NOMO-1 treated with dmso at 0.1 percent for 144 hours (cell line): ENCODE results near the gene EEFSEC.

Experiments used
- DNase-seq: peaks from one replicate; lab custom pipeline; 2025; ENCODE audit not compliant: unreplicated experiment; lab: John Stamatoyannopoulos, UW

Gene EEFSEC

DNA sequence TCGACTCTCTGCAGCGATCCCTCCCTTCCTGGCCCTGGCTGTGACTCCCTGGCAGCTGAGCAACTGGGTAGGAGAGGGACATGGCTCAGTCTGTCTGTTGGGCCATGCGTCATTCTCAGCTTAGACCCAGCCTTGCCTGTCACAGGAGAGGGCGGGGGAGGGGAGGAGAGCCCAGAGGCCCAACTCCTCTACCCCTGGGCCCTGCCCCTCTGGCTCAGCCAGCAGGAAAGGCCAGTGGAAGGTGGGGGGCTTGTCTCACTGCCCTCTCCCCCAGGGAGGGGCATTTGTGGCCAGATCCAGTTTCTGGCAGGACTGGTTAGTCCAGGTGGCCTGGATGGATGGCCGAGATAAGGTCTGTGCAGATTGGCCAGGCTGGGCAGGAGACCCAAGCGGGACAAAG lies 281.8 kb downstream of the EEFSEC start:
- no peak for DNase-seq

GRCh38 chr3:128435561-128435960 lies 282.3 kb downstream of the EEFSEC start:
- DNase-seq, result no peak

- DNase-seq, result no peak
Observed at GRCh38 chr3:128436214-128436613, 282.9 kb downstream of the EEFSEC start.

- DNase-seq, result no peak
Observed at GRCh38 chr3:128438488-128439072, 285.3 kb downstream of the EEFSEC start.

DNA sequence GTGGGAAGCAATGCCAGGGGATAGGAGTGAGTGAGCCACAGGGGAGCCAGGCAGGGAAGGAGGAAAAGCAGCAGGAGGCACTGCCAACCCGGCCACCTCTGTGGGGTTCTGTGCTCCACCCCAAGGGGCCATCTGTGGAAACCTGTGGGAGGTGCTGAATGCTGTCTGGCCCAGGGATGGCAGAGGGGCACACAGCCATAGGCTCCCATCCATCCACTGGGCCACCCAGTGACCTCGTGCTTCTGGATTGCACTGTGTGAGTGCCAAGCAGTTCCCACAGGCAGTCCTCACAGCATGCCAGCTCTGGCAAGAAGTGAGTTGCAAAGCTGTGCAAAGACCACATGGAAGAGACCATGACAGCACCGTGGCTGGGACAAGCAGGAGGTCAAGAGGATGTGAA lies 285.9 kb downstream of the EEFSEC start:
- no peak for DNase-seq

- no peak for DNase-seq
Observed at GRCh38 chr3:128442070-128442469, 288.8 kb downstream of the EEFSEC start.

DNA sequence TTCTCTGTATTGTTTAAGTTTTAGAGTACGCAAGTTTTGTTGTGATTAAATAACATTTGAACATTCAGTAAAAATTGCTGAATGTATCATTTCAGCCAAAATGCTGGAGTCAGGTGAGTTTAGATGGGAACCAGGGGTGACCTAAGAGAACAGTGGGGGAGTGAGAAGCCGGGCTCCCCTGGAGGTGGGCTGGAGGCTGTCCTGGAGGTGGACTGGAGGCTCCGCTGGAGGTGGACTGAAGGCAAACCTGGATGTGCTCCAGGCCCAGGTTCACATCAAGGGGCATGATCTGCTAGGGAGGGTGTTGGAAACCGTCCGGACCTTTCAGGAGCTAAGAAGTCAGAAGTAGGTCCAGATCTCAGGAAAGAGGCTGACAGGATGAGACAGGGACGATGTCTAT lies 289.7 kb downstream of the EEFSEC start:
- no peak for DNase-seq

GRCh38 chr3:128443771-128444170 lies 290.5 kb downstream of the EEFSEC start:
- DNase-seq, result no peak

- no peak for DNase-seq
Observed at GRCh38 chr3:128445357-128445756, 292.1 kb downstream of the EEFSEC start.

GRCh38 chr3:128446821-128447220 lies 293.5 kb downstream of the EEFSEC start:
- no peak for DNase-seq

DNA sequence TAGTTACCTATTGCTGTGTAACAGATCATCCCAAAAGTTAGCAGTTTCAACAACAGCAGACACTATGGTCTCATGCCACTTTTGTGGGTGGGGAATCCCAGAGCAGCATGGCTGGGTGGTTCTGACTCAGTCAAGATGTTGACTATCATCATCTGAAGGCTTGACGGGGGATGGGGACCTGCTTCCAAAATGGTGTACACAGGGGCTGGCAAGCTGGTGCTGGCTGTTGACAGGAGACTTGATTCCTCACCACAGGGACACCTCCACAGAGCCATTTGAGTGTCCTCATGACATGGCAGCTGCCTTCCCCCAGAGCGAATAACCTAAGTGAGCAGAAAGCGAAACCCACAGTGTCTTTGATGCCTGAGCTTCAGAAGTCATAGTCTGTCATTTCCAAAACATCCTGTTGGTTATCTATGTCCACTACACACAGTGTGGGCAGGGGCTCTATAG lies 294.3 kb downstream of the EEFSEC start:
- DNase-seq, result no peak

DNA sequence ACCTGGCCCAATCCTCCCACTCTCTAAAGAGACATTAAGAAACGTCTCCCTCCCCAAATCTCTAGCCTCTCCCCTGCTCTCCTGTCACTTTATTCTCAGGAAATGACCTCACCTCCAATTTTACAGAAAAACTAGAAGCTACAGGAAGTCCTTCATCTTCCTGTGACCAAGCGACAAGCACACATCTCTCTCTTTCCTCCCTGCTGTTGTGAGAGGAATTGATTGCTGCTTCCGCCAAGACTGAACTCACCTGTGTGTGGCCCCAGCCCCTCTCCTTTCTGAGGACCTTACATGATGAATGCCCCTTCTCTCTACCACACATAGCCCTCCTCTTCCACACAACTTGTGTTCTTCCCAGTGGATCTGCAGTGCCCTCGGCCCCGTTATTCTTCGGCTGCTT lies 295.2 kb downstream of the EEFSEC start:
- no peak for DNase-seq

GRCh38 chr3:128449111-128449638 lies 295.9 kb downstream of the EEFSEC start:
- no peak for DNase-seq

- no peak for DNase-seq
Observed at GRCh38 chr3:128452120-128452519, 298.8 kb downstream of the EEFSEC start.

DNA sequence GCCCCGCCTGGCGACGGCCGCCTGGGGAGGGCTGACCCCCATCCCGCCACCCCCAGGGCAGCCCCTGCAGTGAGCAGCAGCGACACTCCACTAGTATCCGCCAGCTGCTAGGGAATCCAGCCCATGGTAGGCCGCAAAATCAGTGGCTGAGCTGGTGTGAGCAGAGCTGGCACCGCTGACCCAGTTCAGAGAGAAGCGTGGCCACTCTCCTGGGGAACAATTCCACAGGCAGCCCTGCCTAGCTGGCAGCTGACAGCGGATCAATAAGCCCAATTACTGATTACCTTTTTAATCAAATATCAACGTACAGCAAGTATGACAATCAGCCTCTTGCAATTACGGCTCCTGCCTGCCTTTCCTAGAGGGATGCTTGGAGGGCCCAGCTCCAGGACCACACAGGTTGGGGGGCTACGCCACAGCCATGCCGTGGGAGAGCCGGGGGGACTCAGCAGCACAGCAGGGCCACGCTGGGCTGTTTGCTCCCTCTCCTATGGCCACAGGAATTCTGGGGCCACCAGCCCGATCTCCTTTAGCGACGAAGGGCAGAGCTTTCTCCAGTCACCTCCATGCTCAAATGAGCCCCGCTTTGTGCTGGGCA lies 299.5 kb downstream of the EEFSEC start:
- no peak for DNase-seq

- DNase-seq, result no peak
Observed at GRCh38 chr3:128453501-128454309, 300.4 kb downstream of the EEFSEC start.

DNA sequence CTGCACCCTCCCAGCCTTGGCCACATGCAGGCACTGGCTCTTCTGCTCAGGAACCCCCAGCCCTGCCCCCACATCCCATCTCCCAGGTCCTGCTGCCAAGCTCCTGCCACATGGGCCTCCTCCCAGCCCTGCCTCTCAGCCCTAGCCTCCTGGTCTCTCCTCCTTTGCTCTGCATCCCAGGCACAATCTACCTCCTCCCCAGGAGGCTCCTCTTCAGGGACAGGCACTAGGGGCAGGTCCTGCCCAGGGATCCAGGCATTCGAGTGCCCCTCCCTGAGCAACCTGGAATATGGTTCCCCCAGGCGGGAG lies 301.0 kb downstream of the EEFSEC start:
- DNase-seq, result no peak

DNA sequence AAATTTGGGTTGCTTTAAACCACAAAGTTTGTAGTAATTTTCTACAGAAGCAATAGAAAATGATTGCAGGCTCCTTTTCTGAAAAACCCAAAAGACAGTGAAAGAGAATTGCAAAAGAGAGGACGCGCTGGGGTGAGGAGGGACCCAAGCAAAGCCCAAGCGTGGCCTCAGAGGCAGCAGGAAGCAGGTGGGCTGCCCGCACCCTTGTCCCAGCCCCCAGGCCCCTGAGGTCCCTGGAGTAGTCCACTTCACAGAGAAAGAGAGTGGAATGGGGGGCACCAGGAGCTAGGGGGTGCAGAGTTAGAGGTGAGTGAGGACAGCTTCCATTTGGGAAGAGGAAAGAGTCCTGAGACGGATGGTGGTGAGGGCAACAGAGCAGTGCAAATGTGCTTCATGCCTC lies 301.8 kb downstream of the EEFSEC start:
- no peak for DNase-seq

GRCh38 chr3:128455786-128456748 lies 302.8 kb downstream of the EEFSEC start:
- DNase-seq, result no peak

DNA sequence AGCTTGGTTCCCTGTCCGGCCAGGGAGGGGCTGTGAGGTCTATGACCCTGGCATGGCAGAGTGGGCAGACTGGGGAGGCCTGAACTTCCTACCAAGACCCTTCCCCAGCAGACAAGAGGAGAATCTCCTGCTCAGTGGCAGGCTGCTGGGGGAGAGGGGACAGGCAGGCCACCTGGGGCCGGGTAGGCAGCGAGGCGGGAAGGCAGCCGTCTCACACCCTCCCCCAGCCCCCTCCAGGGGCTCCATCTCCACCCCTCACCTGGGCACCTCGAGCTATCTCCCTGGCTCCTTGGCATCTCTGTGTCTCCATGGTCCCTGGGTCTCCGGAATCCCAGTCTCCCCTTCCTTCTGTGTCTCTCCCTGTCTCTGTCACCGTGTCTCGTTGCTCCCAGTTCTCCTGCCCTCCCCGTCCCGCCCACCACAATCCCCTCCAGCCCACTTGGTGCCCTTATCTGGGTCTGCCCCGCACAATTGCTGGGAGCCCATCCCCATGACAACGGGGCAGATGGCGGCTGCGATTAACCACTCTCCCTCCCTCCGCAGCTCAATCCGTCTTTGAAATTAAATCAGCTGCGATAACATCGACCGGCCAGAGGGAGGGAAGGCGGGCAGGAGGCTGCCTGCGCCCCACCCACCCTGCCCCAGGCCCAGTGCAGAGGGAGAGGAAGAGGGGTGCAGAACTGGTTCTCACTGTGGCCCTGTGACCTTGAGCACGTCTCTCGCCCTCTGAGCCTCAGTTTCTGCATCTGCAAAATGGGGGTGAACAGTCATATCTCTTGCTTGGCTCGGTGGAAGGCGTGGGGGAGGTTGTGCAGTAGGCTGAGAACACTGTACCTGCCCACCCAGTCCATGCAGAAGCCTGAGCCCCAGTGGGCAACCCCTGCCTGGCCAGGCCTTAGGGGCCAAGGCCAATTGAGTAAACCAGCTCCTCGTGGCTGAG lies 303.8 kb downstream of the EEFSEC start:
- DNase-seq, result no peak
